Measurements from ENCODE around the gene DOCK11. TPM values are rescaled to one million over a fixed set of nuclear protein-coding genes. Genes with fewer than 3 reads are reported as not detected.

The DOCK11 gene
- total and polyA plus RNA-seq, 10 of the 15 experiments (the other 5 are each of a cell fraction or from before 2014, with no cell fraction given) = 16.3 to 30.7 (median 19.8) TPM

DNA sequence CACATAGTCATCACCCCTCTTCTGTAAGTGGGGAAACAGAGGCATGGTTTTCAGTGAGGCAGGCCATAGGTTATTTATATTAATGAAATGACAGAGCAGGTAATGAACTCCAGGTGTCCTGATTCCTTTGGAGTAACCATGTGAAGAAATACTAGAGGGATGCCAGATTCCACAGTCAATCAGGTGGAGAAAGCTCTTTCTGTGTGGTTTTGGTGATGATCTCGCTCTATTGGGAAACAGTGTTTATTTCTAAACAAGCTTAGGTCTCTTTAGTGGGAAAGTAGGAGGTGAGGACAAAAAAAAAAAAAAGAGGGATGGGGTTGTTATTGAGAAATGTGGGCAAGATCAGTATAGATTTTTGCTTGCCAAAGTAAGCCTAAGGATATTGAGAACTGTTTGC is 12.2 kb downstream of the DOCK11 start:
- FAIRE-seq = no peak
- Histone ChIP-seq H4K20me1 (ENCODE audit: control insufficient read depth, insufficient read depth) (no peaks in the 10 kb centered on the region), H3K27me3 (replicated peaks in 1 of 2; ENCODE audit: control insufficient read depth in 2 of 2, insufficient read depth in 2 of 2, low read length in 1 of 2) (no peaks in the 10 kb centered on the region), H3K27ac (ENCODE audit: control insufficient read depth, insufficient read depth) (no peak overlapping the region), H3K79me2 (ENCODE audit: control insufficient read depth, insufficient read depth, low read length) (peaks cover 4% of the 10 kb centered on the region), H3K36me3 (ENCODE audit: control insufficient read depth in 2 of 2, insufficient read depth in 2 of 2, low read length in 1 of 2) (no peaks in the 10 kb centered on the region), H3K9me3 (replicated peaks; ENCODE audit: control insufficient read depth, insufficient read depth, low read length) (no peaks in the 10 kb centered on the region; the same call in 2 of the 3 replicates), H3K4me1 (ENCODE audit: control insufficient read depth, insufficient read depth, low read length) (peaks cover 3% of the 10 kb centered on the region; the same call in 1 of the 2 replicates), H3K4me3 (no peak overlapping the region), H3K4me2 (ENCODE audit: control insufficient read depth, insufficient read depth) (no peak overlapping the region), H2AFZ (ENCODE audit: control insufficient read depth, low read depth, low read length) (no peak overlapping the region), H3K9ac (ENCODE audit: control insufficient read depth, insufficient read depth, low read length) (no peak overlapping the region)
- ChIA-PET CTCF (interaction anchor here (1.8 kb wide), 1 partner anchor 10 kb away, joined by 3 read pairs; no protein-coding TSS in a partner anchor), RAD21 (ENCODE audit: unreplicated experiment) (no interaction called here), POLR2A (no interaction called here), SMC1A (ENCODE audit: uncharacterized antibody, unreplicated experiment) (no interaction called here)
- ATAC-seq = no peak
- no peak for TF ChIP-seq GABPA (IDR thresholded peaks at IDR 0.05; ENCODE audit: low read depth)
- no peak for TF ChIP-seq MXI1 (IDR thresholded peaks at IDR 0.05; ENCODE audit: low read depth, low read length)
- no peak for TF ChIP-seq YY1 (IDR thresholded peaks at IDR 0.05; ENCODE audit: low read depth, low read length)
- TF ChIP-seq, protein P1, sequence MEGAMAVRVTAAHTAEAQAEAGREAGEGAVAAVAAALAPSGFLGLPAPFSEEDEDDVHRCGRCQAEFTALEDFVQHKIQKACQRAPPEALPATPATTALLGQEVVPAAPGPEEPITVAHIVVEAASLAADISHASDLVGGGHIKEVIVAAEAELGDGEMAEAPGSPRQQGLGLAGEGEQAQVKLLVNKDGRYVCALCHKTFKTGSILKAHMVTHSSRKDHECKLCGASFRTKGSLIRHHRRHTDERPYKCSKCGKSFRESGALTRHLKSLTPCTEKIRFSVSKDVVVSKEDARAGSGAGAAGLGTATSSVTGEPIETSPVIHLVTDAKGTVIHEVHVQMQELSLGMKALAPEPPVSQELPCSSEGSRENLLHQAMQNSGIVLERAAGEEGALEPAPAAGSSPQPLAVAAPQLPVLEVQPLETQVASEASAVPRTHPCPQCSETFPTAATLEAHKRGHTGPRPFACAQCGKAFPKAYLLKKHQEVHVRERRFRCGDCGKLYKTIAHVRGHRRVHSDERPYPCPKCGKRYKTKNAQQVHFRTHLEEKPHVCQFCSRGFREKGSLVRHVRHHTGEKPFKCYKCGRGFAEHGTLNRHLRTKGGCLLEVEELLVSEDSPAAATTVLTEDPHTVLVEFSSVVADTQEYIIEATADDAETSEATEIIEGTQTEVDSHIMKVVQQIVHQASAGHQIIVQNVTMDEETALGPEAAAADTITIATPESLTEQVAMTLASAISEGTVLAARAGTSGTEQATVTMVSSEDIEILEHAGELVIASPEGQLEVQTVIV (IDR thresholded peaks at IDR 0.05; ENCODE audit: borderline replicate concordance, partially characterized antibody) = no peak
- no peak for TF ChIP-seq TCF3 (IDR thresholded peaks at IDR 0.05; ENCODE audit: borderline replicate concordance, insufficient read depth, low read depth, low read length)
- TF ChIP-seq CBX3 (IDR thresholded peaks at IDR 0.05; ENCODE audit: borderline replicate concordance, low read depth) = no peak
- TF ChIP-seq, protein P2, sequence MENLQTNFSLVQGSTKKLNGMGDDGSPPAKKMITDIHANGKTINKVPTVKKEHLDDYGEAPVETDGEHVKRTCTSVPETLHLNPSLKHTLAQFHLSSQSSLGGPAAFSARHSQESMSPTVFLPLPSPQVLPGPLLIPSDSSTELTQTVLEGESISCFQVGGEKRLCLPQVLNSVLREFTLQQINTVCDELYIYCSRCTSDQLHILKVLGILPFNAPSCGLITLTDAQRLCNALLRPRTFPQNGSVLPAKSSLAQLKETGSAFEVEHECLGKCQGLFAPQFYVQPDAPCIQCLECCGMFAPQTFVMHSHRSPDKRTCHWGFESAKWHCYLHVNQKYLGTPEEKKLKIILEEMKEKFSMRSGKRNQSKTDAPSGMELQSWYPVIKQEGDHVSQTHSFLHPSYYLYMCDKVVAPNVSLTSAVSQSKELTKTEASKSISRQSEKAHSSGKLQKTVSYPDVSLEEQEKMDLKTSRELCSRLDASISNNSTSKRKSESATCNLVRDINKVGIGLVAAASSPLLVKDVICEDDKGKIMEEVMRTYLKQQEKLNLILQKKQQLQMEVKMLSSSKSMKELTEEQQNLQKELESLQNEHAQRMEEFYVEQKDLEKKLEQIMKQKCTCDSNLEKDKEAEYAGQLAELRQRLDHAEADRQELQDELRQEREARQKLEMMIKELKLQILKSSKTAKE (IDR thresholded peaks at IDR 0.05; ENCODE audit: low read depth, poor library complexity, severe bottlenecking) = no peak
- no peak for TF ChIP-seq TAF1 (IDR thresholded peaks at IDR 0.05; ENCODE audit: borderline replicate concordance, low read depth, low read length)
- TF ChIP-seq SREBF2 (IDR thresholded peaks at IDR 0.05; ENCODE audit: low read length) = no peak
- TF ChIP-seq ETV6 (conservative IDR thresholded peaks at IDR 0.05 in 1 of 2, IDR thresholded peaks at IDR 0.05 in 1 of 2; ENCODE audit: borderline replicate concordance in 1 of 2, low read depth in 1 of 2) = no peak
- no peak for TF ChIP-seq PAX5 (IDR thresholded peaks at IDR 0.05; ENCODE audit: borderline replicate concordance, low read depth, low read length)
- no peak for TF ChIP-seq BHLHE40 (IDR thresholded peaks at IDR 0.05; ENCODE audit: borderline replicate concordance in 1 of 2, low read depth in 2 of 2, low read length in 1 of 2)
- no peak for TF ChIP-seq MYB (IDR thresholded peaks at IDR 0.05; ENCODE audit: borderline replicate concordance, low read depth, low read length)
- TF ChIP-seq EP300 (IDR thresholded peaks at IDR 0.05; ENCODE audit: borderline replicate concordance in 1 of 2, control insufficient read depth in 1 of 2, low read depth in 2 of 2, low read length in 2 of 2) = no peak
- no peak for TF ChIP-seq BMI1 (IDR thresholded peaks at IDR 0.05; ENCODE audit: borderline replicate concordance)
- no peak for TF ChIP-seq YBX1 (IDR thresholded peaks at IDR 0.05)
- intact Hi-C loops (cut with micrococcal nuclease; ENCODE audit: unreplicated experiment) (no loop called here), in situ Hi-C loops (cut with MboI) (no loop called here)
- DNase-seq (ENCODE audit: low read depth, low spot score) = no peak
- WGBS (ENCODE audit: insufficient coverage, insufficient replicate concordance, low lambda C conversion rate, missing lambda C conversion rate) = 44% methylated on average over 1 of the region's 1 CpG
- no TSS peak for BruUV-seq (replicated peaks)
